ENCODE results near the gene BDNF.
"Not testable (repeated sequence)": the region's sequence is repeated elsewhere in the genome, so short reads cannot be mapped to it uniquely, and the experiment has no call there.

The BDNF gene

GRCh38 chr11:27700351-27701301 lies at the start of gene BDNF:
Gene BDNF, minus strand, starts transcription at chr11:27700455. Its CDS starts 41,891 bp downstream, at chr11:27658564.
- no peak for FAIRE-seq

- FAIRE-seq = no peak
Observed at GRCh38 chr11:27740362-27741013, 40.2 kb upstream of the BDNF start.

- no peak for FAIRE-seq
Observed at GRCh38 chr11:27735281-27735680, 35.0 kb upstream of the BDNF start.

- FAIRE-seq = not testable (repeated sequence)
Observed at GRCh38 chr11:27731803-27732202, 31.5 kb upstream of the BDNF start.

GRCh38 chr11:27726981-27727380 lies 26.7 kb upstream of the BDNF start:
- FAIRE-seq = no peak

- FAIRE-seq = no peak
Observed at GRCh38 chr11:27723687-27724086, 23.4 kb upstream of the BDNF start.

GRCh38 chr11:27722953-27723344 lies 22.7 kb upstream of the BDNF start:
- FAIRE-seq = no peak

- FAIRE-seq = no peak
Observed at GRCh38 chr11:27722117-27722952, 22.1 kb upstream of the BDNF start.

GRCh38 chr11:27721264-27722116 lies 21.2 kb upstream of the BDNF start:
- FAIRE-seq = no peak

GRCh38 chr11:27720277-27720830 lies 20.1 kb upstream of the BDNF start:
- FAIRE-seq = no peak

GRCh38 chr11:27719546-27719925 lies 19.3 kb upstream of the BDNF start:
- no peak for FAIRE-seq

GRCh38 chr11:27718863-27719545 lies 18.7 kb upstream of the BDNF start:
- FAIRE-seq = no peak

GRCh38 chr11:27718346-27718862 lies 18.1 kb upstream of the BDNF start:
- FAIRE-seq = no peak

GRCh38 chr11:27717801-27718229 lies 17.6 kb upstream of the BDNF start:
- FAIRE-seq = no peak

GRCh38 chr11:27717377-27717776 lies 17.1 kb upstream of the BDNF start:
- no peak for FAIRE-seq

GRCh38 chr11:27716835-27717234 lies 16.6 kb upstream of the BDNF start:
- FAIRE-seq = no peak

GRCh38 chr11:27716216-27716615 lies 16.0 kb upstream of the BDNF start:
- no peak for FAIRE-seq

GRCh38 chr11:27711725-27712124 lies 11.5 kb upstream of the BDNF start:
- FAIRE-seq = no peak

- FAIRE-seq = no peak
Observed at GRCh38 chr11:27710536-27710935, 10.3 kb upstream of the BDNF start.

GRCh38 chr11:27707676-27708075 lies 7.4 kb upstream of the BDNF start:
- FAIRE-seq = no peak

Measured in endometrium (tissue), 2 donors.